Stimulated activated CD4-positive, alpha-beta T cell treated with anti-CD3 and anti-CD28 coated beads, Interleukin-4, amount 100 ng/mL, for 48 hours (primary cell): Measurements from ENCODE around the gene COG1.

ENCODE experiments used
- DNase-seq, 2 donors: peaks; one replicate each; pipeline ENCODE4 v3.0.0-alpha.2; 2020; ENCODE audit warnings: low read depth in 2 of 2

The COG1 gene

DNA sequence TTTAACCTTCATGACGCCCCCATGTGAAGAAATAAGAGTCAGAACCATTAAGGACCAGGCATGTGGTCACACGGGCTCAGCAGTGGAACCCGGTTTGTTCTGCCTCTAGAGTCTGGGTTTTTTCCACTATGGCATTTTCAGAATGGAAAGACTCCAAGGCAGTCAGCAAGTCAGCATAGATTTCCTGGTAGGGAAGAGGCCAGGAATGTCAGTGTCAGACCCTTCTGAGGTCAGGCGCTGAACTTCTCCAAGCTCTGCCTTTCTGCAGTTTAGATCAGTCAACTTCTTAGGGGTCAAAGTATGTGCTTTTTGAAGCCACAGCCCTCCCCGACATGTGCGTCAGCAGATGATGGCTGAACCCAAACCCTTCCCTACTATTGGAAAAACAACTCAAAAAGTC, 24.2 kb upstream of the COG1 start:
- no peak for DNase-seq

DNA sequence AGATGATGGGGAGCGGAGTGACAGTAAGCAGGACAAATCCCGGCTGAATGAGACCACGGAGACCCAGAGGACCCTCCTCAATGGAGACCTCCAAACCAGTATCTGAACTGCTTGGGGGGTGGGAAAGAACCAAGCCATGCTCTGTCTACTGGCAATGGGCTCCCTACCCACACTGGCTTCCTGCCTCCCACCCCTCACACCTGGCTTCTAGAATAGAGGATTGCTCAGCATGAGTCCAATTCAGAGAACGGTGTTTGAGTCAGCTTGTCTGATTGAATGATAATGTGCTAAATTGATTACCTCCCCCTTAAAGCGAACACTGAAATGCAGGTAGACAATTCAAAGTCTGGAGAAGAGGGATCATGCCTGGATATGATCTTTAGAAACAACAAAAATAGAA, 22.5 kb upstream of the COG1 start:
- no peak for DNase-seq

DNA sequence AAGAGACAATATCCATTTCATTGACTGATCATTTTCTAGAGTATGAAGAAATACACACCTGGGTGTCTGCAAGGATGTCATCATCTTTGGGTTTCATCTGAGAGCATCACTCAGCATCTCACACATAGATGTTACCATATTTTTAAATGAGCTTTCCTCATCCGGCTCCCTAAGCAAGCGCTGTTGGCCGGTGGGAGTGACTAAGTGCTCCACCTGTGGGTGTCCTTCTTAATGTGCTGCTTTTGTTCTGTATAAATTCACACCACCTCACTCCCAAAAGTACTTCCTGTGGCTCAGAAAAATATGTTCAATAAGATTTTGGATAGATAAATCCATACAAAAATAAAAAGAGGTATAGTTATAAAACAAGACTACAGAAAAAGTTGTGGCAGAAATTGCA, 20.6 kb upstream of the COG1 start:
- DNase-seq = no peak

DNA sequence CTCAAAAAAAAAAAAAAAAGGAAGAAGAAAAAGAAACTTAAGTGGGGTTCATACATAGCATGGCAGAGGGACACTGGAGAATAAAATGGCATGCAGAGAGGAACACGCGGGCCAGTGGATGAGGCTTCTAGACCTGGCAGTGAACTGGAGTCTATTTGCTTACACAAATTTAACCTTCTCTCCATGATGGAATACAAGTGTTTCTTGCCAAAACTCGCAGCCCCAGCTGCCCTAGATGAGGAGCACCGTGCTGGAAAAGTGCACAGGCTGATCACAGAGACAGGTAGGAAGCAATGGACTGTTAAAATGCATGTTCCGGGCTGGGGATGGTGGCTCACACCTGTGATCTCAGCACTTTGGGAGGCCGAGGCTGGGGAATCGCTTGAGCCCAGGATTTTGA, 18.7 kb upstream of the COG1 start:
- no peak for DNase-seq

DNA sequence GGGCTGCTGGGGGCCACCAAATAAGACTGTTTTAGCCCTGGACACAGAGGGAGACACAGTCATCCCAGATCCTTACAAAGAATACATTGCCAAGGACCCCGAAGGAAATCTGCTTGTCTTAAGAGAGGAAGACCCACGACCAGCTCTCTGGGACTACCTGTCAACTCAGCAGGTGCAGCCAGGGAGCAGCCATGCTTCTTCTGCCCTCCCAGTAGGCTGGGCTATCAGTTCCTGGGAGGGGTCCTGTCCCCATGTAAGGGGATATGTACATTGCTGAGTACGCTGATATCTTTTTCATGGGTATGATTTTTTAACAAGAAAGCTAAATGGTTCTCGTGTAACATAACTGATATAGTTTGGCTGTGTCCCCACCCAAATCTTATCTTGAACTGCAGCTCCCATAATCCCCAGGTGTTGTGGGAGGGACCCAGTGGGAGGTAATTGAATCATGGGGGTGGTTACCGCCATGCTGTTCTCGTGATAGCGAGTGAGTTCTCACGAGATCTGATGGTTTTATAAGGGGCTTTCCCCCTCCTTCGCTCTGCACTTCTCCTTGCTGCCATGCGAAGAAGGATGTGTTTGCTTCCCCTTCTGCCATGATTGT, 16.8 kb upstream of the COG1 start:
- DNase-seq = no peak

DNA sequence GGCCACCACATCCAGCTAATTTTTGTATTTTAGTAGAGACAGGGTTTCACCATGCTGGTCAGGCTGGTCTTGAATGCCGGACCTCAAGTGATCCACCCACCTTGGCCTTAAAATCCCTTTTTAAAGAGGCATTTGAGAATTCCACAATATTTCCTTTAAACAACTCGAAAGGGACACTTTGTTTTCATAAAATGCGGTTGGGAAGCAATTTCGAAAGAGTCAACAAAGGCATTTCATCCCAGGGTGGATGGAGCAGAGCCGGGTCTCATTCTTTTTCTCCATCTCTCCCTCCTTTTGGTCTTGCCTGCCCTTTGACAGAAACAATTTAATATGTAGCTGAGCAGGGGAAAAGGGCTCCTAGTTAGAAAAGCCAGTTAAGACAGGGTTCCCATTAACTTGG, 13.5 kb upstream of the COG1 start:
- DNase-seq = no peak

DNA sequence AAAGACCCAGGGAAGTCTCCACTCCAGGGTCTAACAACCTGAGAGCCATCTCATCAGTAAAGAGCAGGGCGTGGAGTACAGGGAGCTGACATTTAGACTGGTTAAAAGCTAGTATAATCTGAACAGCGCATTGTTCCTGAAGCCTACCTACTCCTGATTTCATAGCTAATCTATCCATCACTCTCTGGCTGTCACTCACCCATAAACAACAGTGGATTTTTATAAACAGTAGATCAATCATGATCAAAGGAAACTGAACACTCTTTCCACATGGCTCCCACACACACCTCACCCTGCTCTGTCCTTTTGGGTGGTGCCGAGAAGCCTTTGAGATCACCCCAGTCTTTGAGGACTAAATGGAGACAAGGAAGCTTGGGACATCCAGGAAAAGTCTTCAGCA, 13.0 kb upstream of the COG1 start:
- DNase-seq = no peak

DNA sequence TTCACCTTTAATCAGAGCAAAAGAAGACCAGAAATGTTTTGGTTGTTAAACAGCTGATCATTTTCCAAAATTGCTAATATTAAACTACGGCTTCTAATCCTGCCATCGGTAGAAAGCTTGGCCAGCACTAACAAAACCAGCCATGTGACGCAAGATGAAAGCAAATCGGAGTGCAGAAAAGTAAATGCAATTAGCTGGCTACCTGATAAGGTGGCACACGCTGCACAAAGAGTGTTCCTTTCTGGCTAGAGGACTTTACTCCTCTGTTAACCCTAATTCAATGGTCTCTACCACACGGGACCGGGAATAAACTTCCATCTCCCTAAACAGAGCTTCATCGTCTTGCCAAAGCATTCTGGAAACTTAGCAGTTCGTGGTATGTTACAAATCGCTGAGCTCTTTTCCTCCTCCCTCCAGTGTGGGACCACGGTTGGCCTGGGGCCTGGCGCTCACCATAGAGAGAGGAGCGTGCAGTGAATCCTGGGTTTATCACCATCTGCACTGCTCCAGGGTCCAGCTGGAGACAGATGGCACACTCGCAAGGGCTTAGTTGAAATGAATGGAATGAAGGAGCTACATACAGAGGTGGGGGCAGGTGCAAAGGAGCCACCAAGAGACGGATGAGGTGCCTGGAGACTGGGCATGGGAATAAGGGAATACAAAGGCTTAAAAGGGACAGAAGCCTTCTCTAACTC, 10.1 kb upstream of the COG1 start:
- DNase-seq = no peak

DNA sequence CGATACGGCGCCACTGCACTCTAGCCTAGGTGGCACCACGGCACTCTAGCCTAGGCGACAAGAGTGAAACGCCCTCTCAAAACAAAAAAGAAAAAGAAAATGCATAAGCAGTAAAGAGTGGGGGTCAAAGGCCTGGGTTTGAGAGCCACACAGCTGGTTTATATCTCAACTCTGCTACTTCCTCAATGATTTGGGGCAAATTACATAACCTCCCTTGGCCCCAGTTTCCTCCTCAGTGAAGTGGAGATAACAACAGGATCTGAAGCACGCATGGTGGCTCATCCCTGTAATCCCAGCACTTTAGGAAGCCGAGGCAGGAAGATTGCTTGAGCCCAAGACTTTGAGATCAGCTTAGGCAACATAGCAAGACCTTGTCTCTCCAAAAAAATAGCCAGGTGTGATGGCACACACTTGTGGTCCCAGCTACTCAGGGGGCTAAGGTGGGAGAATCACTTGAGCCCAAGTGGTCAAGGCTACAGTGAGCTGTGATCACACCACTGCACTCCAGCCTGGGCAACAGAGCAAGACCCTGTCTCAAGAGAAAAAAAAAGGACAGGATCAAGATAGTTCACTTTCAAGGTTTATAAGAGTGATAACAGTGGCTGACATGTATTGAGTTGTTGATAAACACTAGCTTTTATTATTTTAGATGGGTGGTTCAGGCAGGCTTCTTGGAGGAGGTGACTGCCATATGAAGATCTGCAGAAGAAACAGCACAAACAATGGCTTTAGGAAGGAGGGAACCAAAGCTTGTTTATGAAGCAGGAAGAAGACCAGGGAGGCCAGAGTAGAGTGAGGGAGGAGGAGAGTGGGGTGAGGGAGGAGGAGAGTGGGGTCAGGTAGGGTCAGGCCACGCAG, 8.5 kb upstream of the COG1 start:
- no peak for DNase-seq

DNA sequence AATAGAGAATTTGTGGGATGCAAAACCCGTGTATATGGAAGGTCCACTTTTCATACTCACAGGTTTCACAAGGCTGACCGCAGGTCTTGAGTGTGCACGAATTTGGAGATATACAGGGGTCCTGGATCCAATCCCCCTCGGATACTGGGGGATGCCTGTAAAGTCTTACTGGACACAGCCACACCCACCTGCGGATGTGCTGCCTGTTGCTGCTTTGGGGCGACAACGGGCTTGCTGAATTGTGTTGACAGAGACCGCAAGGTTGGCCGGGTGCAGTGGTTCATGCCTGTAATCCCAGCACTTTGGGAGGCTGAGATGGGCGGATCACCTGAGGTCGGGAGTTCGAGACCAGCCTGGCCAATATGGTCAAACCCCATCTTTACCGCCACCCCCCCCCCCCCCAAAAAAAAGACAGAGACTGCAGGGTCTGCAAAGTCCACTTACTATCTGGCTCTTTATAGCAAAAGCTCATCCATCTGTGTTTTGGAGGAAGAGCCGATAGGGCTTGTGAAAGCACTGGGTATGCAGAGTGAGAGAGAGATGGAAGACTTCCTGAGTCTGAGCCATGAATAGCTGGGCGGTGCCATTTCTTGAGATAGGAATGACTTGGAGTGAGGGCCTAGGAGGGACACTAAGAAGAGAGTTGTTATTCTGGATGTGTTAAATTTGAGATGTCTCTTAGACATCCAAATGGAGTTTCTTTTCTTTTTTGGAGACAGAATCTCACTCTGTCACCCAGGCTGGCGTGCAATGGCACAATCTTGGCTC, 6.4 kb upstream of the COG1 start:
- no peak for DNase-seq

DNA sequence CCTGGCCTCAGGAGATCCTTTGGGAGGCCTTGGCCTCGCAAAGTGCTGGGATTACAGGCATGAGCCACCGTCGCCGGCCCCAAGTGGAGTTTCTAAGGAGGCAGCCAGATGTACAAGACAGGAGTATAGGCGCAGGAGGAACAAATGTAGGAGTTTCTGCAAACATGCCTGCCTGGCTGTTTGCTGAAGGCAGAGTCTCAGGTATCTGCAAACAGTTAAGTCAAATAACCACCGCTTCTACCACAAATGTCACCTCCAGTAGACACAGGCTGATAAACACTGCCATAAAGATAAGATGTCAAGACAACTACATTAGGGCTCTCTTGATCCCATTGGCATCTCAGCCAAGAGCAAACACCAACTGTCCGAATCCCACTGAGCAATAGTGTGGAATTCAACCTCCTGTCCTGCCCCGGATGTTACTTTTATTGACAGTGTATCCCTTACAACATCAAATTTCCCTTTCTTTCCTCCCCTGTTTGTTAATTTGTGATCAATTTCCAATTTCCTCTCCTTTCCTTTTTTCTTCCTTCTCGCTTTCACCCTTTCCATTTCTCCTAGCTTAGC, 5.6 kb upstream of the COG1 start:
- DNase-seq = no peak

DNA sequence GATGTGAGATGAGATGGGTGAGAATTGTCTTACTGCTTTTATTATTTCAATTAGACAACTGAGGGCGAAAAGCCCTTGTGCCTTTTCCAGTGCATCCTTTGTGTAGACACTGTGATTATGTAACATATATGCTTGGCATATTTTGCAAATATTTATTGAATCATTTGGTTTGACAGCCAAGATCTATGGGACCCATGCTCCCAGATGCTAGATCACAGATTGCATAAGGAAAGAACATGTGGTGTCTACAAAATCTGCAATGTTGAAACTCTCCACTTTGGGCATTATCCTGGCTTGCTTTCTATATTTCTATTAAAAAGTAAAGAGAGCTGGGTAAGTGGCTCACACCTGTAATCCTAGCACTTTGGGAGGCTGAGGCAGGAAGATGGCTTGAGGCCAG, 4.8 kb upstream of the COG1 start:
- DNase-seq = no peak

DNA sequence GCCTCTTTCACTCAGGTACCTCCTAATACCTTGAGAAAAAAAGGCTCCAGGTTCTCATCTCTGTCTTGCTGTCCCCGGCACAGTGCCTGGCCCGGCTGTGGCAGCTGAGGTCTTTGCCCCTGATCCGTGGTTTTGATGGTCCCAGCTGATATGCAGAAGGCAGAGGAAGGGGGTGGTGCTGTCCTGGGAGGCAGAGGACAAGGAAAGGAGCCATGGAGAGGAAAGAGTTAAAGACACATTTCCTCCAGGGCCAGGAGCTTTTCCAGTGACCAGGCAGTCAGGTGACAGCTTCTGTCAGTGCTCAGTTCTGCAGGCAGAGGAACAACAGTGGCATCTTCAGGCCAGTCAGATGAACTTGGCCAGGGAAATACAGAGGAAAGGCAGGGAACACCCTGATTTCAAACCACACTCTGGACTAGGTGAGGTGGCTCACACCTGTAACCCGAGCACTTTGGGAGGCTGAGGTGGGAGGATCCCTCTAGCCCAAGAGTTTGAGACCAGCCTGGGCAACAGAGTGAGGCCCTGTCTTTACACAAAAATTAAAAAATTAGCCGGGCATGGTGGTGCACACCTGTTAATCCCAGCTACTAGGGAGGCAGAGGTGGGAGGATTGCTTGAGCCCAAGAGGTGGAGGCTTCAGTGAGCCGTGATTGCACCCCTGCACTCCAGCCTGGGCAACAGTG, 3.3 kb upstream of the COG1 start:
- DNase-seq = no peak

DNA sequence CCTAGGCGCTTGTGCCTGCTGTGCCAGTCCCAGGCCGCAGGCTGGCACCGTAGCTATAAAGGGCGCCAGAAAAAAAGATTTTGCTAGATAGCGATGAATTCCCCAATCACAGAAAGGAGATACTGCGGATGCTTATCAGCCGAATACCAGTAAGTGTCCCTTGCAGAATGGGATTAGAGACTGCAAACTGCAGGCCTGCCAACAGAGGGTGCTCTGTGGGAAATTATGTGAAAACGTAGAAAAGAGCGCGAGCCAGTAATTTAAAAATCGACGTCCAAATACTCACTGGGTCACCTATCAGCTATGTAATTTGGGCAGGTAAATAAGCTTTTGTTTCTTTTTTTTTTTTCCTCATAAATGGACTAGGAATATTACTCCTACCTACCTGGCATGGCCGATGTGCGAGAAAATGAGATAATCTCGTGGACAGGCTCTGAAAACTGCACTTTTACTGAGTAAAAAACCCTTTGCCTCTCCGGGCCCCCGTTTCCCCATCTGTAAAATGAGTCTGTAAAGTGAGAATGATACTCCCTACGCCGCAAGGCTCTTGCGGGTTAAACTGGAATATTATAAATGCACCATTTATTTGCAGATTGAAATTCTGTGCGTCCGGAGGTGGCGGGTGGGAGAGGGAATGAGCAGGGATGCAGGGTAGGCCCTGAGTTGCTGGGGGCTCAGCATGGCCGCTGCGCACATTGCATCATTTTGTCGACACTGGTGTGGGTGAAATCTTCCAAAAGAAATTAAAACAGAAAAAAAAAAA, 1.2 kb upstream of the COG1 start:
- DNase-seq = peak in 1 of 2 donors; percentile 54

DNA sequence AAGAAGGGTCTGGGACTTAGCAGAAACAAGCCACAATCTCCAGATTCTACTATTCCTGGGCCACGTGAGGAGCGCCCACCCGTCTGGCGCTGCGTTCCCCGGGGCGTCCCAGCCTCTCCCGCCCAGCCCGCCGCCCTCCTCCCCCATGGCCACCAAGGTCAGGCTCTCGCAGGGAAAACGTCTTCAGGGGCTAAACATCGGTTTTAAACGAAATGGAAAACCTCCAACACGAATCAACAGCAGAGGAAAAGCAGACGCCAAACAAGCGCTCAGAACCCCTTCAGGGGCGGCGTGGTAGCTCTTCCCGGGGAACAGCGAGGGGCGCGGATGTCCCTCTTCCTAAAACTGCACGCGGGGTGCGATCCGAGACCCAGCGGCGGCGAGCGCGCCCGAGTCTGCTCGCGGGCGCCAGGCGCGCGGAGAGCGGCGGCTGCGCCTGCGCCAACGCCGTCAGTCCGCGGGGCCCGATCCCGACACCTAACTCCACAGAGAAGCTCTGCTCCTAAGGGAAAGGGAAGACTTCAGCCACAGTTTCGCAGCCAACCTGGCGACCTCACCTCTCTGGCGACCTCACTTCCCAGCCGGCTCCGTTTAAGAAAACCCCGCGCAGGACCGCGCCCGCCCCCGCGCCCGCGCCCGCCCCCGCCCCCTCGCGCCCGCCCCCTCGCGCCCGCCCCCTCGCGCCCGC, 505 bp upstream of the COG1 start:
- peak; percentile 53 to 56 for DNase-seq

DNA sequence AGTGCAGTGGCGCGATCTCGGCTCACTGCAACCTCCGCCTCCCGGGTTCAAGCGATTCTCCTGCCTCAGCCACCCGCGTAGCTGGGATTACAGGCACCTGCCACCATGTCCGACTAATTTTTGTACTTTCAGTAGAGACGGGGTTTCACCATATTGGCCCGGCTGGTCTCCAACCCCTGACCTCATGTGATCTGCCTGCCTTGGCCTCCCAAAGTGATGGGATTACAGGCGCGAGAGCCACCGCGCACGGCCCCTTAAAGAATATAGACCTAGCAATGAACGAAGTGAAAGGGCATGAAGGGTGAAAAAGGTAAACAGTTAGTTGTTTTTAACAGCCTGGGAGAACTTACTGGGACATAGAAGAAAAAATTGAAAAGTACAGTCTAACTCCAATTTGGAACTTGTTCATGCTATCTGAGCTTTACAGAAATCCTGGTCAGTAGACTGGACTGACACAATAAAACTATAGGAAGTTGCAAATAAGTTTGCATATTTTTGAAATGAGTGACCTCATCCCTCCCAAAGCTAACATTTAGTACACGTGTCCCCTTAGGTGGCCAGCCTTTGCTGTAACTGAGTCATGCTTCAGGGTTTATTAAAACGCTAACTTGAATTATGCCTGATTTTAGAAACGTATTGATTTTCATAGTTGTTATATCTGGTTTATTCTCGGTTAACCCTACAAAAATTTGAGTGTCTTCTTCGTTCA, 1.8 kb downstream of the COG1 start:
- no peak for DNase-seq

DNA sequence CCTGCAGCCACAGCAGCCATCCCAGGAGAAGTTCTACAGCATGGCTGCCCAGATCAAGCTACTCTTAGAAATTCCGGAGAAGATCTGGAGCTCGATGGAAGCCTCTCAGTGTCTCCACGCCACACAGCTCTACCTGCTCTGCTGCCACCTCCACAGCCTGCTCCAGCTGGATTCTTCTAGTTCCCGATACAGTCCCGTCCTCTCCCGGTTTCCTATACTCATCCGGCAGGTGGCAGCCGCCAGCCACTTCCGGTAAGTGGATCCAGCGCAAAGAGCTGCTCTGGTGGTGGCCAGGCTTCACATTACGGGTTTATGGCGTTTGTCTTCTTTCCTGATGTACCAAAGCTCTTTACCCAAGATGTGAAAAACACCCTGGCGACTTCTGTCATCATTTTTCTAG, 3.6 kb downstream of the COG1 start:
- DNase-seq = no peak

DNA sequence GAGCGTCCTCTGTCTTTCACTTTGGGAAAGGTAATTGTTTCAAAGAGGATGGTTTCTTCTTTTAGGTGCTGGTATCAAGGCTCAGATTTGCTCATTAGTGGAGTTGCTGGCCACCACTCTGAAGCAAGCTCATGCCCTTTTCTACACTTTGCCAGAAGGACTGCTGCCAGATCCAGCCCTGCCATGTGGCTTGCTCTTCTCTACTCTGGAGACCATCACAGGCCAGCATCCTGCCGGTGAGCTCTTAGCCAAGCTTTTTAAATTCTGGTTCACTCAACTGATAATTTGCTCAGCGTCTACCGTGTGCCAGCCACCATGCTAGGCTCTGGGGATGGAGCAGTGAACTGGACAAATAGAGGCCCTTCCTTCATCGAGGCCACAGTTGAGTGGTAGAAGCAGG, 4.3 kb downstream of the COG1 start:
- DNase-seq = no peak

DNA sequence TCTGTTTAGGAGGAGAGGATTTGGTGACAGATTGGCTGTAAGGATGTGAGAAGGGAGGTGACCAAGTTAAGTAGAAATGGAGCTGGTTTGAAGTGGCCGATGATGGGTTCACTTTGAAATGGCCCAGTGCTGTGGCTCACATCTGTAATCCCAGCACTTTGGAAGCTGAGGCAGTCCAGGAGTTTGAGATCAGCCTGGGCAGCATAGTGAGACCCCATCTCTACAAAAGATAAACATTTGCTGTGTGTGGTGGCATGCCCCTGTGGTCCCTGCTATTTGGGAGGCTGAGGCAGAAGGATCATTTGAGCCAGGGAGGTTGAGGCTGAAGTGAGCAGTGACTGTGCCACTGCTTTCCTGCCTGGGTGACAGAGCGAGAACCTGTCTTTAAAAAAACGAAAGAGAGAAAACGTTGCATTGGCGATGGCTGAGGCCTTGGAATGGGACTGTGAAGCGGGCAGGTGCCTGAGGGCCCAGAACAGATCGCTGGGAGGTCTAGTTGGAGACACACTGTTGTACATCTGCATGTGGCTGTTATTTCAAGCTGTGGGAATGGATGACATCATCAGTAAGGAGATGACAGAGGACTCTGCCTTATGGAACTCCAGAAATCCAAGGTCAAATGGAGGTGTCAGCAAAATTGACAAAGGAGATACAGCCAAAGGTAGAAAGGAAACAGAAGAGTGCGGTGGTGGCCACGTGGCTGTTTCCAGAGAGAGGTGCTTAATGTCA, 5.5 kb downstream of the COG1 start:
- no peak for DNase-seq
